Measurements from ENCODE around the gene GNRH2. TPM values are rescaled to one million over a fixed set of nuclear protein-coding genes. Genes with fewer than 3 reads are reported as not detected.

The GNRH2 gene
- 0.22 to 0.53 TPM in 2 of 5 replicates, not detected in the others for total RNA-seq (2022; extraction: Qiagen RNA extraction; ENCODE audit: low read depth)

GRCh38 chr20:3043322-3043721 lies at the start of gene GNRH2:
Gene GNRH2, plus strand, starts transcription at chr20:3043622. Its CDS starts 793 bp downstream, at chr20:3044415.

GRCh38 chr20:3045816-3046676 lies 2.6 kb downstream of the GNRH2 start, which contains the start of gene MRPS26:
Gene MRPS26, plus strand, starts transcription at chr20:3046052. Its CDS starts 17 bp downstream, at chr20:3046069.

GRCh38 chr20:3071610-3072529 lies 28.4 kb downstream of the GNRH2 start, which contains the start of gene OXT:
Gene OXT, plus strand, starts transcription at chr20:3071620. Its CDS starts 36 bp downstream, at chr20:3071656.

GRCh38 chr20:3084283-3084985 lies 41.0 kb downstream of the GNRH2 start, which contains the start of gene AVP:
Gene AVP, minus strand, starts transcription at chr20:3084724. Its CDS starts 50 bp downstream, at chr20:3084674.

Other genes starting within 250 kb of the GNRH2 start
- not detected in 5 replicates for gene CPXM1, start 243.0 kb upstream of the GNRH2 start, total RNA-seq (2022; extraction: Qiagen RNA extraction; ENCODE audit: low read depth)
- 0.34 to 0.66 TPM (median 0.36 TPM) in 3 of 5 replicates, not detected in the others for gene C20orf141, start 228.6 kb upstream of the GNRH2 start, total RNA-seq (2022; extraction: Qiagen RNA extraction; ENCODE audit: low read depth)
- gene TMEM239, start 227.3 kb upstream of the GNRH2 start, total RNA-seq (2022; extraction: Qiagen RNA extraction; ENCODE audit: low read depth) = 0.02 to 0.07 TPM in 2 of 5 replicates, not detected in the others
- gene PCED1A, start 203.0 kb upstream of the GNRH2 start, total RNA-seq (2022; extraction: Qiagen RNA extraction; ENCODE audit: low read depth) = 16.1 to 31.2 TPM (median 25.4 TPM) in 5 replicates
- gene VPS16, start 202.9 kb upstream of the GNRH2 start, total RNA-seq (2022; extraction: Qiagen RNA extraction; ENCODE audit: low read depth) = 23.4 to 34.1 TPM (median 32.3 TPM) in 5 replicates
- 32.8 to 39.8 TPM (median 37.8 TPM) in 5 replicates for gene PTPRA, start 170.1 kb upstream of the GNRH2 start, total RNA-seq (2022; extraction: Qiagen RNA extraction; ENCODE audit: low read depth)
- gene MRPS26, start 2.4 kb downstream of the GNRH2 start, total RNA-seq (2022; extraction: Qiagen RNA extraction; ENCODE audit: low read depth) = 116 to 163 TPM (median 160 TPM) in 5 replicates
- gene OXT, start 28.0 kb downstream of the GNRH2 start, total RNA-seq (2022; extraction: Qiagen RNA extraction; ENCODE audit: low read depth) = not detected in 5 replicates
- gene AVP, start 41.1 kb downstream of the GNRH2 start, total RNA-seq (2022; extraction: Qiagen RNA extraction; ENCODE audit: low read depth) = not detected in 5 replicates
- gene FASTKD5, start 116.2 kb downstream of the GNRH2 start, total RNA-seq (2022; extraction: Qiagen RNA extraction; ENCODE audit: low read depth) = 43.0 to 46.5 TPM (median 44.5 TPM) in 5 replicates
- gene UBOX5, start 116.2 kb downstream of the GNRH2 start, total RNA-seq (2022; extraction: Qiagen RNA extraction; ENCODE audit: low read depth) = 3.3 to 4.0 TPM (median 3.8 TPM) in 5 replicates
- gene LZTS3, start 129.9 kb downstream of the GNRH2 start, total RNA-seq (2022; extraction: Qiagen RNA extraction; ENCODE audit: low read depth) = 2.1 to 3.2 TPM (median 2.7 TPM) in 5 replicates
- 77.7 to 97.9 TPM (median 96.5 TPM) in 5 replicates for gene DDRGK1, start 161.1 kb downstream of the GNRH2 start, total RNA-seq (2022; extraction: Qiagen RNA extraction; ENCODE audit: low read depth)
- 116 to 134 TPM (median 125 TPM) in 5 replicates for gene ITPA, start 165.9 kb downstream of the GNRH2 start, total RNA-seq (2022; extraction: Qiagen RNA extraction; ENCODE audit: low read depth)
- 5.7 to 7.8 TPM (median 7.0 TPM) in 5 replicates for gene SLC4A11, start 195.6 kb downstream of the GNRH2 start, total RNA-seq (2022; extraction: Qiagen RNA extraction; ENCODE audit: low read depth)

Data from A549 treated with RU486 at 1 μM for 4 hours (cell line).